ENCODE measurements around the gene RPS3.
"Not testable (repeated sequence)": the region's sequence is repeated elsewhere in the genome, so short reads cannot be mapped to it uniquely, and the experiment has no call there.

The RPS3 gene

DNA sequence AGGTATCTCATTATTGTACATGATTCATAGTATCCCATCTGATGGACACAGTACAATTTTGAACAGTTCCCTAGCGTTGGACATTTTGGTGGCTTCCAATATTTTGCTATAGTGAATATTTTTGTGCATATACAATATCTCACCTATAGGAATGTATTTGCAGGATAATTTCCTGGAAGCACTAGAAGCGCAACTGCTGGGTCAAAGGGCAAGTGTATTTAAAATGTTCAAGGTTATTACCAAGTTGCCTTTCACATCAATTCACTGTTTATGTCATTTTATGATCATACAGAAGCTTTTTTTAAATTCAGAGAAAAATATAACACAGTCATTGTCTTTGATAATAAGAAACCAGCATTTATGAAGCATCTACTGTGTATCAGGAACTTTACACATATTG is 19.1 kb upstream of the RPS3 start:
- DNase-seq (ENCODE audit: low read depth, low spot score): no peak

DNA sequence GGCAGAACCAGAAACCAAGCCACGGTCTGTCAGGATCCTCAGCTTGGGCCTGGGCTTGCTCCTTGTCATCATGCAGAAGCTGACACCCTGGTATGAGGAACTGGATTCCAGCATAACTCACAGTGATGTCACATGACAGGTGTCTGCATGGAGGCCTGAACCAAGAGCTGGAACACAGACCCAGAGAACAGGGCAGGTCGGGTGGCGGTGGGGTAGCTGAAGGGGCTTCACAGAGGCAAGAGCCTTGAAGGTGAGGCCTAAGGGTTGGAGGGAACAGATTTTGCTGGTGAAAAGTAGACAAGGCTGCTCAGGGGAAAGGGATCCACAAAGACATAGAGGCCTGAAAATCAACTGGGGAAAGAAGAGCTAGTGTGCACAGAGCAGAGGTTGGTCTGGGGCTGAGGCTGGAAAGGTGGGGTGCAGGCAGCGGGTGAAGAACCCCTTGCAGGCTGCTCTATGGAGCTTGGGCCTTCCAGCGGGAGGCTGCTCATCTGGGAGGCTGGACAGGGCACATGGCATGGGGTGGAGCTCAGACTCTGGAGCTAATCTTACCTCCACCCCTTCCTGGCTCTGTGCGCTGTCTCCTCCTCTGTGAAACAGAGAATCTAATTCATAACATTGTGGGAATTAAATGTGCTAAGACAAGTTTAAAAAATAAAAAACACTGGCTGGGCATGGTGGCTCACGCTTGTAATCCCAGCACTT is 18.4 kb upstream of the RPS3 start:
- no peak for DNase-seq (ENCODE audit: low read depth, low spot score)

DNA sequence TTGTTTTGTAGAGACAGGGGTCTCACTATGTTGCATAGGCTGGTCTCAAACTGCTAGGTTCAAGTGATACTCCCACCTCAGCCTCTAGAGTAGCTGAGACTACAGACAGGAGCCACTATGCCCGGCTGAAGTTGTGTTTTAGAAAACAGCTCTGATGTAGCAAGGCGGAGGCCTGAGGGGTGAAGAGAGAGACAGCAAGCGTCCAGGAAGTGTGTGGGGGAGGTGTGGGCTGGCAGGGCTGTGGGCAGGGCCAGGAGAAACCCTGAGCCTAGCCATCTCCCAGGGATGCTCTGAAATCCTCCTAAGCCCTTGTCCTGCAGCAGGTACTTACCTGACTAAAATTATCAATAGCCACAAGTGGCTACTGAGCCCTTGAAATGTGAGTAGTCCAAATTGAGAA is 16.1 kb upstream of the RPS3 start:
- no peak for DNase-seq (ENCODE audit: low read depth, low spot score)

DNA sequence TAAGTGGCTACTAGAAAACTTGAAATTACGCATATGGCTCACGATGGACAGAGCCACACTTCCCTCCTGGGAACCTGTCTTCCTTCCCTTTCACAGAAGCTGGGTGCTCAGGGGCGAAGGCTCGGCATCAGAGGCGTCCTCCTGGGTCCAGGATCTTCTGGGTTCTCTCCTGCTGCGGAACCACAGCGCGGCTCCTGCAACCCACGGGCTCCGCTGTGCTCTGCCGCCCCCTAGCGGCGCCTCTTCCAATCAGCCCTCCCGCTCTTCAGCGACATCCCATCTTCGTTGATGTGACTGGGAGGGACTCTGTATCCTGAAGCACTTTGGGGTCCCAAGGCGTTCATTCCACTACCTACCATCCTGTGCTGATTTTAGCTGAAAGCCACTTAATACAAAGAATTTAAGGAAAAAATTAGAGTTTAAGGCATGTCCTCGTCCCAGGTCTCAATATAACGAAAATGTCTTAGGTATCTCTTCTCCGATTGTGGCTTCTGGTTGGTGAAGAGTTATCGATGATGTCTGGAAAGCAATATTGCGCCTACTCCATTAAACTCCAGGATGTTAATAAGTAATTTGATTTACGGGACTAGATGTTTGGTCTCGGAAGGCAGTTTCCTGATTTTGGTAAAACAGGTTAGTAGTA is 14.8 kb upstream of the RPS3 start:
- DNase-seq (ENCODE audit: low read depth, low spot score): peak; percentile 37

DNA sequence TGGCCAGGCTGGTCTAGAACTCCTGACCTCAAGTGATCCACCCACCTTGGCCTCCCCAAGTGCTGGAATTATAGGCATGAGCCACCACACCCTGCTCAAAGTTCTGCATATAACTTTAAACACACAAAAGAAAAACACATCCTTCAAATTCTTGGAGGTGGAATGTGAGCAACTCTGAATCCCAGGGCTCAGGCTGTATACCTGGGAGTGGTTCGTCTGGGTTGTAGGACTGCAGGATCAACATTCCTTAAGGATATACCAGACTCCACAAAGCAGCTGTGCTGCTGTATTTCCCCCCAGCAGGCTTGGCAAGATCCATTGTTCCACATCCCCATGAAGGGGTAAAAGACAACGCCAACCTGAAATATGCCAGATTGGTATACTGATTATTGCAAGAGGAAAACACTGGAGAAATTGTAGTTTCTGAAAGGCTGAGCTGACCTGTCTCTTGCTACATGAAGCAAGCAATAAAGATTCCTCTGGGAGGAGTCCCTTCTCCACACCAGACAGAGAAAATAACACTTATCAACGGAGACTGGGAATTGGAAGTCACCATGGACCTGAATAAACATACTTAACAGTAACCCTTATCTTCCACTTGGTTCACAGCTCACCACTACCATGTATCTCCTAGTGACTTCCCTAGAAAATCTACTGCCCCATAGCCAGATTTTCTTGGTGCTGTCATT is 12.2 kb upstream of the RPS3 start:
- DNase-seq (ENCODE audit: low read depth, low spot score): no peak

DNA sequence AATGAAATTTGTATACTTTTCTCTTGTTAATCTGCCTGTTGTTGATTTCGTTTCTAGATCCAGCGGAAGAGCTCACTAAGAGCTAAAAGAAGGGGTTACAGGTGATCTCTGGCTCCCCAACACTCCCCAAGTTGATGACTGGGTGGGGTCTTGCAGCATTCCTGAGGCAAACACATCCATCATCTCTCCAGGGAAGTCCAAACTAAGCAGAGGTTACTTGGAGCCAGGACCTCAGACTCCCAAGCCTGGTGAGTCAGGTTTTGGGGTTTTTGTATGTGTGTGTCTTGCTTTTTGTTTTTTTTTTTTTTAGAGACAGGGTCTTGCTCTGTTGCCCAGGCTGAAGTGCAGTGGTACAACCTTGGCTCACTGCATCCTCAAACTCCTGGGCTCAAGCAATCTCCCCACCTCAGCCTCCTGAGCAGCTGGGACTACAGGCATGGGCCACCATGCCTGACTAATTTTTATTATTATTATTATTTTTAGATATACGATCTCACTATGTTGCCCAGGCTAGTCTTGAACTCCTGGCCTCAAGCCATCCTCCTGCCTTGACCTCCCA is 11.5 kb upstream of the RPS3 start:
- no peak for DNase-seq (ENCODE audit: low read depth, low spot score)

DNA sequence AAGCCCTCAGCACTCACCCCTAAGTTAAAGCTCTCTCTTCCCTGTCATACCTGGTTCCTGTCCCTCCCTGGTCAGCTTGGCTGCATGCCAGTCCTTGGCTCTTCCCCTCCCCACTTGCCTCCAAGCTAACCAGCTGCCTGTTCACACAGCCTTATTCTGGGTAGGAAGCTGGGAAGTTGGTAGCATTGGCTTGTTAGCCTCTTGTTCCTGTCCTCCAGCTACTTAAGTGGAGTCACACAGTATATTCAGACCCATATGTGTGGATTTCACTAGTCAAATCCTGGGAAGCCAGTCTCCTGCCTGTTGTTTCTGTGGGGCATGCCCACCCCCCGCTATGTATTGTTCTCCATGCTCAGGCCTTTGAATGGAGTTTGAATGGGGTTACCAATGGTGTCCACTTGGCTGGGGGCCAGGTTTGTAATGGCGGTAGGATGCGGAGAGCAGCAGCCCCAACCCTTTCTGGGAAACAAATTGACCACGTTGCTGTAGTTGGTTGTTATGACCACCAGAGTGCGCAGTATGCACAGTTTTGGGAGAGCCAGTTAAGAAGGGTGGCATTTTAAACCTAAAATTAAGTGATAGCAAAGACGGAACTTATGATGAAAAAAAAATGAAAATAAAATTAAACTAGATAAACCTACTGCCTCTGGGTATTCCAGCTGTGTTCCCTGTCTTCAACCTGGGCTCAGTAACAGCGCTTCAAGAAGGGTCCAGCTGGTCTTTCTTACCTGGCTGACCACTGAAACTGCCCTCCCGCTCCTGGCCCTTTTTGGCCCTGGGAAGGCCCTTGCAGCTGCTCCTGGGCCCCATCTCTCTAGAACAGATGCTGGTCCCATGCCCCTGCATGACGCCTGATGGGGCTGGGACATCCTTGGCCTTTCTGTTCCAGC is 10.7 kb upstream of the RPS3 start:
- DNase-seq (ENCODE audit: low read depth, low spot score): peak; percentile 32

DNA sequence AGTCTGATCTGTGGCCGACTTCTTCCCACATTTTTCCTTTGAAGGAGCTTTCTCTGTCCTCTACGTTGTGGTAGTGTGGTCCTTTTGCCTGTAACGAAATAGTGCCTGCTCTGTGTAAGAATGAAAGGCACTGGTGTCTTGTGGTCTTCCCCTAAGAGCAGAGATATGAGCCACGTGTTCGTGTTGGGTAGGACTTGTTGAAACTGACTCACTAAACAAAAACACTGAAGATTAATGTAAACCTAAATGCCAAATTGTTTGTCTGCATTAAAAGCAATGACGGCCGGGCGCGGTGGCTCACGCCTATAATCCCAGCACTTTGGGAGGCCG is 10.1 kb upstream of the RPS3 start:
- DNase-seq (ENCODE audit: low read depth, low spot score): no peak

DNA sequence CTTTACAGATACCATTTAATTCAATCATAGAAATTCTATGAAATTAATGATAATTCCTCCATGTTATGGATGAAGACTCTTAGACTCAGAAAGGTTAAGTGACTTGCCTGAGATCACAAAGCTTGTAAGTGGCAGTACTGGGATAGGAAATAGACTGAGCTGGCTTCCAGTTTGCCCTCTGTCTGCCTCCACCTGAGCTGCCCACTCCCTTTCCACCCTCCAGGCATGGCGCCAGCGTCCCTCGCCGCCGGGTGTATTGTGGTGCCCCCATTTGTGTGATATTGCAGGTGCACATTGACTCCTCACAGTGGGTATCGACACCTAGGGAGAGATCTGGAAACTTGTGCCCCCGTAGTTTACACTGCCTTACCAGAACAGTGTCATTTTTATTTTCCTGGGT is 9.4 kb upstream of the RPS3 start:
- no peak for DNase-seq (ENCODE audit: low read depth, low spot score)

DNA sequence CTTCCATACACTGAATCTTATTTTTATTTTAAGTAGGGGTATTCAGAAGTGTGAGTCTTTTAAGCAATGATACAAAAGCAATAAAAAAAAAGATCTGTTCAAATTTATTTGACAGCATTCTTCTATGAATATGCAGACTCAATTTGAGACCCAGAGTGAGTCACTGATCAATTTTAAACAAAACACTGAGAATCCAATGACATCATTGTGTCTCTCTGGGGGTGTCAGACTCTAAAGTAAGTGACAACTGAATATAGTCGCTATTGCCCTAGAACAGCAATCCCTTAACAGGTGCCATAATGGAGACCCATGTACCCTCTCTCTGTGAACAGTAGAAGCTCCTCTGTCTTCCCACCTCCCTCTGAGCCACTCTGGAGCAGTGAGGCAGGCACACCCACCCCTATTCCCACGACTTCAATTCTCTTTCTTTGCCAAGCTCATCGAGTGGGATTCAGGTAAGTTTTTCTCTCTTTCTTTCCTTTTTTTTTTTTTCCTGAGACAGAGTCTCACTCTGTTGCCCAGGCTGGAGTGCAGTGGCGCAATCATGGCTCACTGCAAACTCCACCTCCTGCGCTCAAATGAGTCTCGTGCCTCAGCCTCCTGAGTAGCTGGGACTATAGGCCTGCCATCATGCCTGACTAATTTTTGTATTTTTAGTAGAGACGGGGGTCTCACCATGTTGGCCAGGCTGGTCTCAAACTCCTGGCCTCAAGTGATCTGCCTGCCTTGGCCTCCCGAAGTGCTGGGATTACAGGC is 5.1 kb upstream of the RPS3 start:
- no peak for DNase-seq (ENCODE audit: low read depth, low spot score)

DNA sequence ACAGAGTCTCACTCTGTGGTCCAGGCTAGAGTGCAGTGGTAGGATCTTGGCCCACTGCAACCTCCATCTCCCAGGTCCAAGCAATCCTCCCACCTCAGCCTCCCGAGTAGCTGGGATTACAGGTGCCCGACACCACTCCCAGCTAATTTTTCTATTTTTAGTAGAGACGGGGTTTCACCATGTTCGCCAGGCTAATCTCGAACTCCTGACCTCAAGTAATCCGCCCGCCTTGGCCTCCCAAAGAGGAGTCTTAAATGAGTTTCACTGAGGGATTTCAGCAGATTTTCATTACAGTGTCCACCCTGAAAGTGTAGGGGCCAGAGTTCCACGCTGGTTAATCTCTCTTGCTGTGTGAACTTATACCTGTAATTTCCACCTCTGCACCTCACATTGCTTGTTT is 412 bp upstream of the RPS3 start:
- no peak for DNase-seq (ENCODE audit: low read depth, low spot score)

DNA sequence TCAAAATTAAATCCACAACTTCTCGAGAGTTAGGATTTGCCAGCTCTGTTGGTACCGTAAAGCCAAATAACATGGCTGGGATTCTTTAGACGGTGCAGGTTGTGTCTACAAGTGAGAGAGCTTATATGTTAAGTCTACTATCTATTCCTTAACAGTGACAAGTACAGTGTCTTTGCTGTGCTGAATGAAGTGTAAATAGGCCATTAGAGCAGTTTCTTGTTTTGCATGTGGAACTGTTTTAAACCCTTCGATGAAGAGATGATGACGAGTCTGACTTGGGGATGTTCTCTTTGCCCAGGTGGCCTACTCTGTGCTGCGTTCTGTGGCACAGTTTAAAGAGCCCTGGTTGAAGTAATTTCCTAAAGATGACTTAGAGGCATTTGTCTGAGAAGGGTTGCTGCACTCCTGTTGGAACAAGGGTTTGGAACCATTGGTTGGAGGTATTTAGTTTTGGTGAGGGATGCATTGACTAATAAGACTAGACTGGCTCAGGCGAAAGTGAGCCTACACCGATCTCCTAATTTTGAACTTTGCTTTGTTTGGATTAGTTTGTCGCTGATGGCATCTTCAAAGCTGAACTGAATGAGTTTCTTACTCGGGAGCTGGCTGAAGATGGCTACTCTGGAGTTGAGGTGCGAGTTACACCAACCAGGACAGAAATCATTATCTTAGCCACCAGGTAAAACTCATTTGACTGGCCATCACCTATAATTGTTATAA is 988 bp downstream of the RPS3 start:
- no peak for DNase-seq (ENCODE audit: low read depth, low spot score)

DNA sequence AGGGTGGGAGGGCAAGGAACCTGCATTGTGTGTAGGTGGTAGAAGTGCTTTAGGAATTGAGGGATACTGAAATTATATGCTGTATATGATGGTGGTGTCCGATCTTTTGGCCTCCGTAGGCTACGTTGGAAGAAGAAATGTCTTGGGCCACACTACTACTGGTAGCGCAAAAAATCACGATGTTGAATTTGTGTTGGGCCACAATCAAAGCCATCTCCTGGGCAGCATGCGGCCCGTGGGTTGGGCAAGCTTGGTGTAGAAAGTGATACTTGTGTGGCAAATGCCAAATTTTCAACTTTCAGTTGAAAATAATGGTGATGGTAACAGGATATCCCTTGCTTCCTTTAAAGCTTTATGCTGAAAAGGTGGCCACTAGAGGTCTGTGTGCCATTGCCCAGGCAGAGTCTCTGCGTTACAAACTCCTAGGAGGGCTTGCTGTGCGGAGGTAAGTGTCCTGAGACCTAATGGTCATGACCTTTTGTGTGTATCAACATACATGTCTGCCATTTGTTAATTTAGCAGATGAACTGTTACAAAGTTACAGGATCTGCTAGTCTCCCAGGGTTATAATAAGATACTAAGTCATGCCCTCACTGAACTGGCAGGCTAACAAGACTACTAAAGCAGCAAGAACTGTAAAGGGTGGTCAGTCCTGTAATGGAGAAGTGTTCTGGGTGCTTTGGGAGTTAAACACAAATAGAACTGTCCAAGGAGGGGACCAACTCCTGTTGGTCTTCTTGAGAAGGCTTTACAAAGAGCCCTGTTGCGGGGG is 2.9 kb downstream of the RPS3 start:
- DNase-seq (ENCODE audit: low read depth, low spot score): no peak

DNA sequence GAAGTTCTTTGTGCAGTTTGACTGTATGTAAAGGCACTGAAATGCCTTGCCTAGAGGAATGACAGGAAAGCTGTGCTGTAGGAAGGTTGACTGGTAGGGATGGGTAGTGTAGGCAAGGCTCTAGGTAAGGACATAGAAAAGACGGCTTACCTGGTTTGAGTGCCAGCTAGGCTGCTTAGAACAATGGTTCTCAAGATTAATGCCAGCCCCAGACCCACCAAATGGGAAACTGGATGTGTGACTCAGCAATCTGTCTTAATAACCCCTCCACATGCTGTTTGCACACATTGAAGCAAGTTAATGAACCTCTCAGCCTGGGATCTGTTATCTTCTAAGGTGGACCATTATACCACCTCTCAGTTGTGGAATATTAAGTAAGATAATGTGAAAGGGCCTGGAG is 3.7 kb downstream of the RPS3 start:
- DNase-seq (ENCODE audit: low read depth, low spot score): no peak

DNA sequence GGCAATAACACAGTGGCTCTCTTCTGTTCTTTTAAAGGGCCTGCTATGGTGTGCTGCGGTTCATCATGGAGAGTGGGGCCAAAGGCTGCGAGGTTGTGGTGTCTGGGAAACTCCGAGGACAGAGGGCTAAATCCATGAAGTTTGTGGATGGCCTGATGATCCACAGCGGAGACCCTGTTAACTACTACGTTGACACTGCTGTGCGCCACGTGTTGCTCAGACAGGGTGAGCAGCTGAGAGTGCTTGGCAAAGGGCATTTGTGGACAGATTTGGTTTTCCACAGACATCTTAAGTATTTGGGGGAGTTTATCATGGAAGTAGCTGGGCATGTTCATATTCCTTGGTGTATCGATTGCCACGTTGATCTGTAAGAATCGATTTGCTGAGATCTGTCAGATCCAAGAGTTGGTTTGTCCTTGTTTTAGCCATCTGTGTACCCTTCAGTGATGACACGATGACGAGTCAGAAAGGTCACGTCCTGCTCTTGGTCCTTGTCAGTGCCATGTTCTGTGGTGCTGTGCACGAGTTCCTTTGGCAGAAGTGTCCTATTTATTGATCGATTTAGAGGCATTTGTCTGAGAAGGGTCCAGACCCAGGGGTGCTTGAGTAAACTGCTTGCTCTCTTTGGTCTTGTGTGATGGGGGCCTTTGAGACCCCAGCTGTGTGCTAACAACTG is 4.8 kb downstream of the RPS3 start:
- DNase-seq (ENCODE audit: low read depth, low spot score): no peak

DNA sequence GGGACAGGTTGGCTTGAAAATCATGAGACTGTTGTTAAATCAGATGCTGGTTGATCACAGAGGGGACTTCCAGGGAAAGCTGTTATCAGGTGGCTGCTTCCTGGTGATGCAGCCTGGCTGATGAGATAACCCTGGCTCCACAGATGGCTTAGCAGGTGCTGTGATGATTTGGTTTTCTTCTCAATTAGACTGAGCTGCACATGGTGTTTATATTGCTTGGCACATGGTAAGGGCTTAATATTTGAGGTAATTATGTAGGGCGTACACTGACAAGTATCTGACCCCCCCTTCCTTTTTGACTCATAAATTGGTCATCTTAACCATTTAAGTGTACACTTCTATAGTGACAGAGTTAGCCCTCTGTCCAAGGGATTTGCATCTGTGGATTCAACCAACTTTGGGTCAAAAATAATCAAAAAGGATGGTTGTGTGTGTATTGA is 7.0 kb downstream of the RPS3 start:
- DNase-seq (ENCODE audit: low read depth, low spot score): no peak

DNA sequence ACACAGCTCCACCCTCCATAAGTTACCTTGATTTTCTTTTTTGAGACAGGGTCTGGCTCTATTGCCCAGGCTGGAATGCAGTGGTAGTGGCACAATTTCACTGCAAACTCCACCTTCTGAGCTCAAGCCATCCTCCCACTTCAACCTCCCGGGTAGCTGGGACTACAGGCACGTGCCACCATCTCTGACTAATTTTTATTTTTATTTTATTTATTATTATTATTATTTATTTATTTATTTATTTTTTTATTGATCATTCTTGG is 9.6 kb downstream of the RPS3 start:
- DNase-seq (ENCODE audit: low read depth, low spot score): no peak

DNA sequence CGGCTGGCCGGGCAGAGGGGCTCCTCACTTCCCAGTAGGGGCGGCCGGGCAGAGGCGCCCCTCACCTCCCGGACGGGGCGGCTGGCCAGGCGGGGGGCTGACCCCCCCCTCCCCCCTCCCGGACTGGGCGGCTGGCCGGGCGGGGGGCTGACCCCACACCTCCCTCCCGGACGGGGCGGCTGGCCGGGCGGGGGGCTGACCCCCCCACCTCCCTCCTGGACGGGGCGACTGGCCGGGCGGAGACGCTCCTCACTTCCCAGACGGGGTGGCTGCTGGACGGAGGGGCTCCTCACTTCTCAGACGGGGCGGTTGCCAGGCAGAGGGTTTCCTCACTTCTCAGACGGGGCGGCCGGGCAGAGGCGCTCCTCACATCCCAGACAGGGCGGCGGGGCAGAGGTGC is 10.7 kb downstream of the RPS3 start:
- not testable (repeated sequence) for DNase-seq (ENCODE audit: low read depth, low spot score)

DNA sequence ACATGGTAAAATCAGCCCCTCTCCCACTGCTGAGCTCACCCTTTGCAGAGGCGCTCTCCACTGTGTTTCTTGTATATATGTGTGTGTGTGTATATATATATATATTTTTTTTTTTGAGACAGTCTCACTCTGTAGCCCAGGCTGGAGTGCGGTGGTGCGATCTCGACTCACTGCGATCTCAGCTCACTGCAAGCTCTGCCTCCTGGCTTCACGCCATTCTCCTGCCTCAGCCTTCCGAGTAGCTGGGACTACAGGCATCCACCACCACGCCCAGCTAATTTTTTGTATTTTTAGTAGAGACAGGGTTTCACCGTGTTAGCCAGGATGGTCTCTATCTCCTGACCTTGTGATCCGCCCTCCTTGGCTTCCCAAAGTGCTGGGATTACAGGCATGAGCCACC is 13.8 kb downstream of the RPS3 start:
- not testable (repeated sequence) for DNase-seq (ENCODE audit: low read depth, low spot score)
